ENCODE data around the gene WDR6. TPM values are rescaled to one million over a fixed set of nuclear protein-coding genes. Genes with fewer than 3 reads are reported as not detected.

The WDR6 gene
- total RNA-seq, 2 experiments from 2014 or later: 132 to 134 TPM

- CTCF ChIA-PET: interaction anchor here (0.5 to 6.5 kb wide), 3 partner anchors 25 to 80 kb away, joined by 3 to 53 read pairs (median 6); partner anchors contain the start of genes P4HTM and QRICH1
- Histone ChIP-seq H3K27ac (ENCODE audit: low read depth in 1 of 2, low read length in 2 of 2) (no peak overlapping the region), H3K27me3 (ENCODE audit: control insufficient read depth in 1 of 2, insufficient read depth in 2 of 2, low read length in 2 of 2) (no peaks in the 10 kb centered on the region), H3K4me1 (ENCODE audit: insufficient read depth, low read length) (peaks cover 19% of the 10 kb centered on the region), H3K4me3 (ENCODE audit: low read length) (no peak overlapping the region), H3K36me3 (ENCODE audit: insufficient read depth, low read length) (peaks cover 42% of the 10 kb centered on the region), H3K9me3 (ENCODE audit: control insufficient read depth in 1 of 2, insufficient read depth in 1 of 2, low read length in 2 of 2) (no peaks in the 10 kb centered on the region)
- intact Hi-C loops (cut with DNase I, micrococcal nuclease): loop anchor here in 1 of 2 experiments (5.0 kb wide), 1 partner anchor 297 kb away; the partner anchor contains the start of gene IP6K2
- Mint-ChIP-seq H3K9me3 (no peaks in the 10 kb centered on the region), H3K36me3 (ENCODE audit: low read depth) (peaks cover 45% of the 10 kb centered on the region), H3K27me3 (no peaks in the 10 kb centered on the region), H3K4me1 (ENCODE audit: low read depth) (peaks cover 24% of the 10 kb centered on the region), H3K27ac (no peak overlapping the region), H3K4me3 (peak overlapping the region; percentile 15)
- peak in 12 of 14 experiments; percentile 30 to 74 (median 46) for DNase-seq
- POLR2A ChIA-PET: interaction anchor here (0.6 to 1.6 kb wide), 3 partner anchors 16 to 26 kb away, joined by 3 to 4 read pairs (median 3); partner anchors contain the start of gene IMPDH2
- peak; percentile 46 for TF ChIP-seq CTCF (IDR thresholded peaks at IDR 0.05)
- ATAC-seq (ENCODE audit: poor library complexity): peak; percentile 37
Observed at GRCh38 chr3:49013738-49014660, 6.8 kb downstream of the WDR6 start.

DNA sequence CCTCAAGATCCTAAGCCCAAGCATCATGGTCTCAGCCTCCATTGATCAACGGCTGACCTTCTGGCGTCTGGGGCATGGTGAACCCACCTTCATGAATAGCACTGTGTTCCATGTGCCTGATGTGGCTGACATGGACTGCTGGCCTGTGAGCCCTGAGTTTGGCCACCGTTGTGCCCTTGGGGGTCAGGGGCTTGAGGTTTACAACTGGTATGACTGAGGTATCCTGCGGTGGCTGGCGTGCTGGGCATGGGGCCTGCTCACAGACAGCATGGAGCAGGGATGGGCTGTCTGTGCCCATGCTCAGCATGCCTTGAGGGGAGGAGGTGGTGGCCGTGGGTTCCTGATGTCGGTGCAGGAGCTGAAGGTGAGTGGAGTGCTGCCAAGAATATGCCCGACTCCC lies 7.9 kb downstream of the WDR6 start:
- intact Hi-C loops (cut with DNase I, micrococcal nuclease): no loop called here
- Mint-ChIP-seq H3K4me1 (ENCODE audit: low read depth) (peaks cover 27% of the 10 kb centered on the region), H3K36me3 (ENCODE audit: low read depth) (peaks cover 45% of the 10 kb centered on the region), H3K4me3 (peak overlapping the region; percentile 67), H3K27ac (peak overlapping the region; percentile 19), H3K27me3 (no peaks in the 10 kb centered on the region), H3K9me3 (no peaks in the 10 kb centered on the region)
- ChIA-PET CTCF (interaction anchor here (1.5 to 6.5 kb wide), 2 partner anchors 26 to 79 kb away, joined by 6 to 53 read pairs; partner anchors contain the start of genes P4HTM and QRICH1), POLR2A (no interaction called here)
- H3K4me1 ChIP-seq (ENCODE audit: insufficient read depth, low read length): peaks cover 29% of the 10 kb centered on the region
- no peak for TF ChIP-seq CTCF (IDR thresholded peaks at IDR 0.05)
- no peak for DNase-seq
- no peak overlapping the region for H3K27ac ChIP-seq (ENCODE audit: low read depth in 1 of 2, low read length in 2 of 2)
- H3K36me3 ChIP-seq (ENCODE audit: insufficient read depth, low read length): peaks cover 40% of the 10 kb centered on the region
- no peaks in the 10 kb centered on the region for H3K9me3 ChIP-seq (ENCODE audit: control insufficient read depth in 1 of 2, insufficient read depth in 1 of 2, low read length in 2 of 2)
- no peak overlapping the region for H3K4me3 ChIP-seq (ENCODE audit: low read length)
- ATAC-seq (ENCODE audit: poor library complexity): no peak
- no peaks in the 10 kb centered on the region for H3K27me3 ChIP-seq (ENCODE audit: control insufficient read depth in 1 of 2, insufficient read depth in 2 of 2, low read length in 2 of 2)

DNA sequence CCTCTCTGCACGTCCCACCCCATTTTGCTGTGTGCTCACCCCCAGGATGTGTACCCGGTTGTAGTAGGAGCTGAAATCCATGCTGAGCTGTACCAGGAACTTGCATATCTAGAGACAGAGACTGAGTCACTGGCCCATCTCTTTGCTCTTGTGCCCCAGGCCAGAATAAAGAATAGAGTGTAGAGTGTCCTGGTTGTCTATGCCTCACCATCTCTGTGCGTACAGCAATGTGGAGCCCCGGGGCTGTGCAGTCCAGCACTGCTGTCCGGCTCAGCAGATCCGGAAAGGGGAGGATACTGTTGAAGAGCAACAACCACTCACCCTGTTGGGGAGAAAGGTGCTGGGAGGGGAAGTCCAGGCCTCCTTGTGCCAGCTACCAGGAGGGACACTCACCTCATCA lies 8.6 kb downstream of the WDR6 start:
- H3K36me3 ChIP-seq (ENCODE audit: insufficient read depth, low read length): peaks cover 40% of the 10 kb centered on the region
- ChIA-PET POLR2A (interaction anchor here (1.2 to 12.0 kb wide), 2 partner anchors 9 to 26 kb away, joined by 5 to 331 read pairs; partner anchors contain the start of genes P4HTM and WDR6), CTCF (interaction anchor here (1.7 to 6.5 kb wide), 2 partner anchors 8 to 27 kb away, joined by 9 to 53 read pairs; partner anchors contain the start of genes P4HTM and WDR6)
- no peaks in the 10 kb centered on the region for H3K9me3 ChIP-seq (ENCODE audit: control insufficient read depth in 1 of 2, insufficient read depth in 1 of 2, low read length in 2 of 2)
- intact Hi-C loops (cut with DNase I, micrococcal nuclease): no loop called here
- peaks cover 32% of the 10 kb centered on the region for H3K4me1 Mint-ChIP-seq (ENCODE audit: low read depth)
- no peak overlapping the region for H3K27ac ChIP-seq (ENCODE audit: low read depth in 1 of 2, low read length in 2 of 2)
- H3K36me3 Mint-ChIP-seq (ENCODE audit: low read depth): peaks cover 45% of the 10 kb centered on the region
- no peaks in the 10 kb centered on the region for H3K27me3 ChIP-seq (ENCODE audit: control insufficient read depth in 1 of 2, insufficient read depth in 2 of 2, low read length in 2 of 2)
- DNase-seq (no peak), ATAC-seq (ENCODE audit: poor library complexity) (no peak)
- no peak overlapping the region for H3K27ac Mint-ChIP-seq
- H3K9me3 Mint-ChIP-seq: no peaks in the 10 kb centered on the region
- no peak overlapping the region for H3K4me3 ChIP-seq (ENCODE audit: low read length)
- peaks cover 36% of the 10 kb centered on the region for H3K4me1 ChIP-seq (ENCODE audit: insufficient read depth, low read length)
- H3K4me3 Mint-ChIP-seq: peak overlapping the region; percentile 67
- TF ChIP-seq CTCF (IDR thresholded peaks at IDR 0.05): no peak
- H3K27me3 Mint-ChIP-seq: no peaks in the 10 kb centered on the region
